ENCODE measurements around the gene MBNL1. TPM values are rescaled to one million over a fixed set of nuclear protein-coding genes. Genes with fewer than 3 reads are reported as not detected.

Gene MBNL1
- total and polyA plus RNA-seq, 2 of the 13 experiments (the other 11 are each of a cell fraction or from before 2014, with no cell fraction given): 27.1 to 55.4 TPM

DNA sequence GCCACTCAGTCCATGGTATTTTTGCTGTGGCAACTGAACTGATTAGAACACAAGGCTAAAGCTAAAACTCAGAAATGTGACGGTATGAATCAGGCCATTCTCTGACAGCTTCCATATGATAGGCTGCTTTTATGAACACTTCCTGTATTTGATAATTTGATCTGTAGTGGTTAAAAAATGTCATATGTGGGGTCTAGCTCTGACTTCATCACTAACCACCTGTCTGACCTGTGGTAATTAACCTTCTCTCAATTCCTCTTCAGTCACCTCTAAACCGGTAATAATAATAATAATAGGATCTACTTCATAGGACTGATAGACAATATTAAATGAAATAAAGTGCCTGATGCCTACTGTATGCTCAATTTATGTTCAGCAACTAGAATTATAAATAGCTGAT lies 223.2 kb downstream of the MBNL1 start (continued):
- TF ChIP-seq, protein P1, sequence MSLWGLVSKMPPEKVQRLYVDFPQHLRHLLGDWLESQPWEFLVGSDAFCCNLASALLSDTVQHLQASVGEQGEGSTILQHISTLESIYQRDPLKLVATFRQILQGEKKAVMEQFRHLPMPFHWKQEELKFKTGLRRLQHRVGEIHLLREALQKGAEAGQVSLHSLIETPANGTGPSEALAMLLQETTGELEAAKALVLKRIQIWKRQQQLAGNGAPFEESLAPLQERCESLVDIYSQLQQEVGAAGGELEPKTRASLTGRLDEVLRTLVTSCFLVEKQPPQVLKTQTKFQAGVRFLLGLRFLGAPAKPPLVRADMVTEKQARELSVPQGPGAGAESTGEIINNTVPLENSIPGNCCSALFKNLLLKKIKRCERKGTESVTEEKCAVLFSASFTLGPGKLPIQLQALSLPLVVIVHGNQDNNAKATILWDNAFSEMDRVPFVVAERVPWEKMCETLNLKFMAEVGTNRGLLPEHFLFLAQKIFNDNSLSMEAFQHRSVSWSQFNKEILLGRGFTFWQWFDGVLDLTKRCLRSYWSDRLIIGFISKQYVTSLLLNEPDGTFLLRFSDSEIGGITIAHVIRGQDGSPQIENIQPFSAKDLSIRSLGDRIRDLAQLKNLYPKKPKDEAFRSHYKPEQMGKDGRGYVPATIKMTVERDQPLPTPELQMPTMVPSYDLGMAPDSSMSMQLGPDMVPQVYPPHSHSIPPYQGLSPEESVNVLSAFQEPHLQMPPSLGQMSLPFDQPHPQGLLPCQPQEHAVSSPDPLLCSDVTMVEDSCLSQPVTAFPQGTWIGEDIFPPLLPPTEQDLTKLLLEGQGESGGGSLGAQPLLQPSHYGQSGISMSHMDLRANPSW (CRISPR knock-in tag; IDR thresholded peaks at IDR 0.05; ENCODE audit: borderline replicate concordance): no peak
- TF ChIP-seq ZNF234 (CRISPR knock-in tag; conservative IDR thresholded peaks at IDR 0.05): no peak
- TF ChIP-seq, protein P2, sequence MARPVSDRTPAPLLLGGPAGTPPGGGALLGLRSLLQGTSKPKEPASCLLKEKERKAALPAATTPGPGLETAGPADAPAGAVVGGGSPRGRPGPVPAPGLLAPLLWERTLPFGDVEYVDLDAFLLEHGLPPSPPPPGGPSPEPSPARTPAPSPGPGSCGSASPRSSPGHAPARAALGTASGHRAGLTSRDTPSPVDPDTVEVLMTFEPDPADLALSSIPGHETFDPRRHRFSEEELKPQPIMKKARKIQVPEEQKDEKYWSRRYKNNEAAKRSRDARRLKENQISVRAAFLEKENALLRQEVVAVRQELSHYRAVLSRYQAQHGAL (CRISPR knock-in tag; IDR thresholded peaks at IDR 0.05; ENCODE audit: not compliant biosample characterization): no peak

DNA sequence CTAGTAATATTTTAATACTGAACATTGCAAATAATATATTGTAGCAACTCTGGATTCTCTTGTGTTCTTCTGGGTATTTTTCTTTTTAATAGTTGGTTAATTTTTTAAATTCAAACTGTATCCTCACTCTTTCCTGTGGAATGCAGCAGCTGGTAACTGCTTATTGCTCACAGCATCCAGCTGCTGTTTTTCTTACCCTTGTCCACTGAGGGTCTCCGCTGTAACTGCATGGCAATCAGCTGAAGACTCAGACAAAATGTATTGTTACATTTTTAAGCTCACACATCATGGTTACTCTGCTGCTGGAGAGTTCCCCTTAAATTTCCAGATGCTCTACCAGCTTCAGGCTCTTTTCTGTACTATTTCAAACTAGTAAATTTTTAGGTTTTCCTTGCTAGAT lies 227.6 kb downstream of the MBNL1 start:
- no peak for ATAC-seq
- Histone ChIP-seq H3K27ac (ENCODE audit: extremely low read length, insufficient read depth, low read length) (no peak overlapping the region), H3K9ac (ENCODE audit: insufficient read depth, low read depth, low read length) (no peak overlapping the region), H3K4me1 (ENCODE audit: insufficient read depth, low read length) (no peaks in the 10 kb centered on the region), H3K27me3 (ENCODE audit: control insufficient read depth in 1 of 2, insufficient read depth in 2 of 2, low read length in 2 of 2) (no peaks in the 10 kb centered on the region), H3K4me2 (ENCODE audit: low read depth, low read length) (no peak overlapping the region), H2AFZ (ENCODE audit: low read length) (no peak overlapping the region), H4K20me1 (ENCODE audit: insufficient read depth, low read length) (no peaks in the 10 kb centered on the region), H3K9me3 (ENCODE audit: low read length) (no peaks in the 10 kb centered on the region), H3K4me3 (replicated peaks in 1 of 3; ENCODE audit: insufficient read depth in 1 of 3, low read depth in 2 of 3, low read length in 3 of 3) (no peak overlapping the region), H3K36me3 (replicated peaks in 1 of 2; ENCODE audit: control insufficient read depth in 1 of 2, insufficient read depth in 2 of 2, low read length in 2 of 2) (no peaks in the 10 kb centered on the region), H3K79me2 (ENCODE audit: insufficient read depth, low read length) (no peaks in the 10 kb centered on the region)
- POLR2A ChIA-PET: no interaction called here
- BruUV-seq (replicated peaks): no TSS peak
- CTCF ChIA-PET (ENCODE audit: low intra/inter-chr PET ratio, low total read pairs): no interaction called here
- WGBS (ENCODE audit: low lambda C conversion rate): 47% methylated on average over 1 of the region's 1 CpG
- intact Hi-C loops (cut with micrococcal nuclease; ENCODE audit: unreplicated experiment): no loop called here
- DNase-seq (ENCODE audit: low spot score): no peak
- in situ Hi-C loops (cut with HindIII; ENCODE audit: extremely low pct_ligation_motif_present, low pct_unique_long_range_greater_than_20kb): no loop called here
- FAIRE-seq: no peak
- TF ChIP-seq DMAP1 (CRISPR knock-in tag; IDR thresholded peaks at IDR 0.05) (no peak), ZSCAN29 (CRISPR knock-in tag; conservative IDR thresholded peaks at IDR 0.05) (no peak), IKZF1 (IDR thresholded peaks at IDR 0.05) (no peak), ZSCAN25 (CRISPR knock-in tag; IDR thresholded peaks at IDR 0.05) (no peak), ZNF430 (CRISPR knock-in tag; IDR thresholded peaks at IDR 0.05) (no peak), TRIM24 (CRISPR knock-in tag; IDR thresholded peaks at IDR 0.05) (no peak), EED (CRISPR knock-in tag; IDR thresholded peaks at IDR 0.05) (no peak), ZNF607 (CRISPR knock-in tag; IDR thresholded peaks at IDR 0.05; ENCODE audit: borderline replicate concordance) (no peak)
- TF ChIP-seq, protein P3, sequence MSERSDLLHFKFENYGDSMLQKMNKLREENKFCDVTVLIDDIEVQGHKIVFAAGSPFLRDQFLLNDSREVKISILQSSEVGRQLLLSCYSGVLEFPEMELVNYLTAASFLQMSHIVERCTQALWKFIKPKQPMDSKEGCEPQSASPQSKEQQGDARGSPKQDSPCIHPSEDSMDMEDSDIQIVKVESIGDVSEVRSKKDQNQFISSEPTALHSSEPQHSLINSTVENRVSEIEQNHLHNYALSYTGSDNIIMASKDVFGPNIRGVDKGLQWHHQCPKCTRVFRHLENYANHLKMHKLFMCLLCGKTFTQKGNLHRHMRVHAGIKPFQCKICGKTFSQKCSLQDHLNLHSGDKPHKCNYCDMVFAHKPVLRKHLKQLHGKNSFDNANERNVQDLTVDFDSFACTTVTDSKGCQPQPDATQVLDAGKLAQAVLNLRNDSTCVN (CRISPR knock-in tag; IDR thresholded peaks at IDR 0.05; ENCODE audit: borderline replicate concordance): no peak
